ENCODE data around the gene OSBPL6.

OSBPL6 gene

DNA sequence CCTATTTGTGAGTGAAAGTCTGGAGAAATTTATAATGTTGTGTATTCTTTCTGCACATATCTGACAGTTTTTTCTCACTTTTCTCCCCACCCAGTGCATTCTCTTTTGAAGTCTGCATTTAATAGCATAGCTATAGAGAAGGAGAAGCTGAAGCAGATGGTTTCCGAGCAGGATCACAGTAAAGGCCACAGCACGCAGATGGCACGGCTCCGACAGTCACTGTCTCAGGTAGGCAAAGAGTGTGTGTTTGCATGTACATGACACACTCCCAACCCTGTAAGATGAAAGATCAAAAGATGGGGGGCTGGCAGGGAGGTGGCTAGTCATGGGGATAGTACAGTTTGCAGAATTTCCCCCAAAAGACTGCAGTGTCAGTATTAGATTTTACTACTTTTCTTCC lies 167.3 kb downstream of the OSBPL6 start:
- DNase-seq = no peak

DNA sequence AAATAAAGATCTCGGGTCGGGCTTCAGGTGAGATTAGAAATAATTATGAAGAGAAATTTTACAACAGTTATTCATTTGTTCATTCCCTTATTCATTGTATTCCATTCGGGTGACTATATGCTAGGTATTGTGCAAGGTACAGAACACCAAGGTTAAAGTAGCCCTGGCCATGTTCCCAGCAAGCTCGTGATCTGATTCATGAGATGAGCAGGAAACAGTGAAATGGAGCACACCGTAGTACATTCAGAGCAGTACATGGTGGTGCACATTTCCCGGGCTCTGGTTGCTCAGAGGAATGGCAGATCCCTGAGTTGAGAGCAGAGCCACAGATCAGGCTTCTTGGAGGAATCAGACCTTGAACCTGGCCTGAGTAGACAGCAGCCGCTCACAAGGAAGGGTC lies 168.9 kb downstream of the OSBPL6 start:
- DNase-seq = peak; percentile 9

- no peak for DNase-seq
Measured at GRCh38 chr2:178365116-178365515, 170.8 kb downstream of the OSBPL6 start.

GRCh38 chr2:178366412-178366811 lies 172.1 kb downstream of the OSBPL6 start:
- DNase-seq = no peak

DNA sequence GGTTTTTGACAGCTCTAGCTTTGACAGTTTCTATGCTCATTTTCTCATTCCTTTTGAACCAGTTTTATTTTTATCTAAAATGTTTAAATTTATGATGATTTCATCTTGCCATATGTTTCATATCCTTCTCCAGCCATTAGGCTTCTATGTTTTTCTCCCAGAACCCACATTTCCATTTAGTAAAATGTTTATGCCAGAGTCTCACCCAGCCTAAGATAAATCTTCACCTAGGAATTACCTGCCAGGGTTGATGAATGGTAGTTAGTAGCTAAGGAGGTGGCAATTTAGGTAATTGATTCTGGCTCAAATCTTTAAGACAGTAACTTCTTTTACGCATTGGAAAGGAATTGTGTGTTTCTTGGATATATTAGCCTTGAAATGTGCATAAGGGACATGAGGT lies 173.0 kb downstream of the OSBPL6 start:
- no peak for DNase-seq

DNA sequence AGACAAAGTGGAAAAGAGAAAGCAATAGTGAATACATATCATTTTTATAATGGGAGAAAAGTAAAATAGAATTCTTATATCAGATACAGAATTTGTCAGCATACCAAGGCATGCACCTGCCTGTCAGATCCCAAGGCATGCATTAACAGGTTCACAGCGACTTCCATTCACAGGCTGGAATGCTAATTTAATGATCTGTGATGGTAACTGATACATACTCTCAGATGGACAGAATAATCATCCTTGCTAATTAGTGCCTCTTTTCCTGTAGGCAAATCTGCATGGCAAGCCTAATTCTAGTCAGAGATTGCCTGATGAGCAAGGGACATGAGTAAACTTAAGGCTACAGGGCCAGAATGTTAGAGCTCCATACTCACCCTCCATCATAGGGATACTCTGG lies 180.6 kb downstream of the OSBPL6 start:
- no peak for DNase-seq

GRCh38 chr2:178377046-178377445 lies 182.7 kb downstream of the OSBPL6 start:
- DNase-seq = no peak

DNA sequence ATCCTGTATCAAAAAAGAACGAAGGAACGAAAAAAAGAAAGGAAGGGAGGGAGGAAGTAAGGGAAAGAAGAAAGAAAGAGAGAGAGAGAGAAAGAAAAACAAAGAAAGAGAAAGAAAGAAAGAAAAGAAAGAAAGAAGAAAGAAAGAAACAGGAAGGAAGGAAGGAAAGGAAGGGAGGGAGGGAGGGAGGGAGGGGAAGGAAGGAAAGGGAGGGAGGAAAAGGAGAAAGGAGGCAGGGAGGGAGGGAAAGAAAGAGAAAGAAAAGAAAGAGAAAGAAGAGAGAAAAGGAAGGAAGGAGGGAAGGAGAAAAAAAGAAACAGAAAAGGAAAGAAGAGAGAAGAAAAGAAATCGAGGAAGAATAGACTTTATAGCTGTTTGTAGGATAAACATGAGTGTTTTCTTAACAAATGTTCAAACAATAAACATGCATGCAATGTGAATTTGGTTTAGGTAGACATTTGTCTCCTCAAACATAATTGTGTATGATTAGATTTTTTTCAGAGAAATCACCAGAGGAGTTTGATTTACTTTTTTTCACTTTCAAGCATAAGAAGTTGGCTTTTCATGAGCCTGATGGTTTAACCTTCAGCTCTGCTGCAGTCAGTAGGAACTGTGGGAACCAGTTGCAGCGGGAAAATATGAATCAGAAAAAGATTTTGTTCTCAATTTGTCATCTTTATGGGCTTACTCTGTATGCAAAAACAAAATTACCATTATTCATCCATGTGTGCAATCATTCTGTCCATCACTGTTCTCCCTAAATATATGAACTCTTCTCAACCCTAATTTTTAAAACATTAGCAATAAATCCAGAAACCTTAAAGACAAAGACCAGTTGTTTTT lies 185.1 kb downstream of the OSBPL6 start:
- no peak for DNase-seq

DNA sequence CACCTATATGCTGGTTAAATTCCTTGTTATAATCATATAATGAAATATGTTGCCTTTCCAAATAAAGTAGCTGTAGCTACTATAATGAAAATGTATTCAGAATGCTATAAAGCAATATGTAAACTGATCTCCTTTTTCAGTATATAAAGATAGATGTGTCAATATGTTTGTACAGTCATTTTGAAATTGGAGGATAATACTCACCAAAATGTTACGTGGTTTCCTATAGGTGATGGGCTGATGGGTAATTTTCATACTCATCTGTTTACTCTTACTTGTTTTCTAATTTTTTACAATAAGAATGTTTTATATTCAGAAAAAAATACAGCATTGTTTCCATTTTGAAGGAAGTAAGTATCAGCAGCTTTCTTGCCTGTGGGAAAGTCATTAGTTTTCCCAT lies 186.5 kb downstream of the OSBPL6 start:
- no peak for DNase-seq

- DNase-seq = no peak
Measured at GRCh38 chr2:178383718-178384117, 189.4 kb downstream of the OSBPL6 start.

DNA sequence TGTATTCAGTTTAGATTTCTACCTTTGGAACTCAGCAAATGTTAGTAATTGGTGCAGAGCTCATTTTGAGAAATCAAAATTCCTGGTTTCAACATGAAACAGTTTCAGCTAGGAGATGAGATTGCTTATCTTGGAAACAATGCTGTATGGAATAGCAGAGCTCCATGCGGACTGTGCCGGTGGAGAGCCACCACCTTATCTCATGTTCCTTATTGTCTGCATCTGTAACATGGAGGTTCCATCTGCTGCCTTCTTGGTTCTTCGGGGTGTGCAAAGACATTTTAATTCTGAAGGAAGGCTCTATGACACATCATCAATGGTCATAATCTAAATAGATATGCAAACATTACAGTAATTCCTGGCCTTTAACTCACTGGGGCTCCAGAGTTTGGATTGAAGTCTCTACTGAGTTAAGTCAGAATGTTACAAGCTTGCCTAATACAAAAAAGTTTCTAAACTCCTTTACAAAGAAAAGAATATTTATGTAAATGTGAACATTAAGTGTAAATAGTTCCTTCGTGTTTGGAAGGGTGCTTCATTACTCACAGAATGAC lies 191.4 kb downstream of the OSBPL6 start:
- no peak for DNase-seq

- no peak for DNase-seq
Measured at GRCh38 chr2:178386986-178387597, 192.8 kb downstream of the OSBPL6 start.

GRCh38 chr2:178388287-178388686 lies 194.0 kb downstream of the OSBPL6 start:
- no peak for DNase-seq

GRCh38 chr2:178391701-178392100 lies 197.4 kb downstream of the OSBPL6 start:
- DNase-seq = no peak

DNA sequence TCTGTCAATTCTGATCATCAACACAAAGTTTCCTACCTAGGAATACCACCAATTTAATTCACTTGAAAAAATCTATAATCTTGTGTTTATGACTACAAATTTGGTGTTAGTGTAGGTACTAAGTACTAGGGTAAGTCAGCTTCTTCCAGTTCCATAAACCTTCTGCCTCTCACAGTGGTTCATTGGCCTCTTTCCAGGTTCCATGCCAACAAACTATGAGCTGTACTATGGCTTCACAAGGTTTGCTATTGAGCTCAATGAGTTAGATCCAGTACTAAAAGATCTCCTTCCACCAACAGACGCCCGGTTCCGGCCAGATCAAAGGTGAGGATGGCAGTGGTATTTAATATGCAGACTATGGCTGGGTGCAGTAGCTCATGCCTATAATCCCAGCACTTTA lies 197.9 kb downstream of the OSBPL6 start:
- no peak for DNase-seq

- no peak for DNase-seq
Measured at GRCh38 chr2:178394859-178395258, 200.5 kb downstream of the OSBPL6 start.

GRCh38 chr2:178395295-178395694 lies 201.0 kb downstream of the OSBPL6 start:
- no peak for DNase-seq

GRCh38 chr2:178395941-178396570 lies 201.7 kb downstream of the OSBPL6 start:
- DNase-seq = peak; percentile 57

- peak; percentile 45 for DNase-seq
Measured at GRCh38 chr2:178397002-178397605, 202.8 kb downstream of the OSBPL6 start.

GRCh38 chr2:178401994-178402437 lies 207.7 kb downstream of the OSBPL6 start:
- no peak for DNase-seq

DNA sequence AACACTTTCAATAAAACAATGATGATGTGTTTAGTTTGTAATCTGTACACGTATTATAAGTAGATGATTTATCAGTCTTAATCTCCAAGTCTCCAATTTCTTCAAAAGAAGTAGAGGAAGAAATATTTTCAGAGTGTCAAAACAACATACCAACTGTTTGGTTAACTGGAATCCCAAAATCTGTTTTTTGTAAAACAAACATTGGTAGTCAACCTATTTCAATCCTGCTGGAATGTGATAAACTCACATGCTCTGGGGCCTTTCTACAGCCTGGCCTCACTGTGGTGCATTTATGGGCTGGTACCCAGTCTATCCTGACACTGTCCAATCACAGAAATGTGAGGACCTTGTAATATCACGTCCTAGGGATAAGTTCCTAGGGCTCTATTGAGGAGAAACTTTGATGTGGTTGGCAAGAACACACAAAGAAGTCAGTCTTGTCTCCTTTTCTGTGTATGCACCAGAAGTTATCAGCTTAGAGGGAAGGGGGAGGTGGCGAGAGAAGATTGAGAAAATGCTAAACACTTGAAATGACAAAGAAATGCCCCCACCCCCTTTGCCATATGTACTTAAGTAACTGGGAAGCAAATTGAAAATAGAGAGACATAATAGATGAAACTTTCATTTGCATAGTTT lies 209.5 kb downstream of the OSBPL6 start:
- DNase-seq = no peak

- DNase-seq = peak; percentile 59
Measured at GRCh38 chr2:178404368-178404767, 210.1 kb downstream of the OSBPL6 start.
